Activated CD8-positive, alpha-beta memory T cell treated with anti-CD3 and anti-CD28 coated beads, Interleukin-2, amount 50 U/mL, for 1 hour (primary cell): ENCODE data around the gene PPP1R16B.

Experiments used
- DNase-seq: peaks from one replicate; pipeline ENCODE4 v3.0.0-alpha.2; 2020; ENCODE audit errors: extremely low read depth

PPP1R16B gene

GRCh38 chr20:38827770-38828281 lies 22.3 kb downstream of the PPP1R16B start:
- no peak for DNase-seq

DNA sequence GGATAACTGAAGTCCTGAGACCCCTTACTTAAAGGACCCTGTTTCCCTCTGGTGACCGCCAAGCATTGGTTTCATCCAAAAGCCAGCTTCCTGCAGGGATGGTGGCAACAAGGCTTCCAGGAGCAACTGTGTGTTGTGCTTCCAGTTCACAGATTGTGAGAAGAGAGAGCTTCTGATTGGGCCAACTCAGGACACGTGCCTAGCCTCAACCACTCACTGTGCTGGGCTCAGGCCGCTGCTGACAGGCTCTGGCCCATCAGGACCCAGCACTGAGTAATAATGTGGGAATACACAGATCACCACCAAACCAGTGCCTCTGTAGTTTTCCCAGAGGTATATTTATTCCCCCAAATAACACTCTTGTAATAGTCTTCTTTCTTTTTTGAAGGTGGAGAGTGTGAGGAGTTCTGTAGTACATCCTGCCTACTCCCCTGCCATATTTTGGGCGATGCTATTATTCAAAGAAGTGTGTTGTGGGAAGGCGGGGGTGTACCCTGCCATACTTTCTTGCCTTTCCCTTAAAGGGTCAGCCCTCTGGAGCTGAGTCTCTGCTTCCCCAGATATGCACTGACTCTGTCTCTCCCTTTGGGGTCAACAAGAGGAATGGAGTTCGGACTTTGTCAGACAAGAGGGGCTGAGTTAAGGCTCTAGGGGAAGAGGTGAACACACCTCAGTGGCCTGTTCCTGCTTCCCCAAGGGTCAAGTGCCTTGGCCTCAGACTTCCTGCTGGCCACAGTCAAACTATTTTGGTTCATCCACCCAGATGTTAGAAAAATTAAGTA lies 23.2 kb downstream of the PPP1R16B start:
- no peak for DNase-seq

DNA sequence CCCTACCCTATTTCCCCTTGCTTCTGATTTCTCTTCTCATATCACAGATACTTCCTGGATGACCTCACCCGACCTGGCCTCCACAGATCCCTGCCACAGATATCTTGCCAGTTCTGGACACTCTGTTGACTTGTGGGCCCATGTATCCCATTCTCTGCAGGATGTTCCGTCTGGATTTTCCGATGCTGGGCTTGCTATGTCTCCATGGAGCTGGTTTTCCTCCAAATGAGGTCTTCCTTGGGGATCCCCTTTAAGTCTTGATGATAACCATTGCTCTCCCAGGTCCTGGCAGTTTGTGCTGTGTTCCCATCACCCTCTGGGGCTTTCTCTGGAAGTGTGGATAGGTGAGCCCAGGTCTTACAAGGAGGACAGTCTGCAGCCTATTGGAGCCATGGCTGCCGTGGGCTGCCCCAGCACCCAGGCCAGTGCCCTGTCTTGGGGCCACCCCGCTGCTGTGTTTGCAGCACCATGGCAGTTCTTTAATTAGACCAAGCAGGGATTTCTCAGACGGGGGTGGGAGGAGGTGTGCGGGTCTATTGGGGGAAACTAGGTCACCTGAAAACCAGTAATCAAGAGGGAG lies 23.9 kb downstream of the PPP1R16B start:
- DNase-seq, result no peak

DNA sequence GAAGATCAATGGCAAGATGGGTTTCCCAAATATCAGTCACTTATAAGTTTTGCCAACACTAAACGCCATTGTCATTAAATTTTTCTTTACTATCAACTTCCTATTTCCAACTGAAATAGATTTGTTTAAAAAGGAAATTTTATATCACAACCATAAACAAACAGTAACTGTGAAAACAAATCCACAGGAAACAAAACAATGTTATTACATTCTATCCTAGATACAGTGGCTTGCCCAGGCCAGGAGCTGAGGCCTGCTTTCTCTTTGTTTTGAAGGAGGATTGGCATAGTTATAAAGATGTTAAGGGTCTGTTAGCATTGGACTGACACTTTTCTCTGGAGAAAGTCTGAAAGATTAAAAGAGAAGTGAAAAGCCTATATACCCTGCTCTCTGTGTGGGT lies 24.9 kb downstream of the PPP1R16B start:
- no peak for DNase-seq

DNA sequence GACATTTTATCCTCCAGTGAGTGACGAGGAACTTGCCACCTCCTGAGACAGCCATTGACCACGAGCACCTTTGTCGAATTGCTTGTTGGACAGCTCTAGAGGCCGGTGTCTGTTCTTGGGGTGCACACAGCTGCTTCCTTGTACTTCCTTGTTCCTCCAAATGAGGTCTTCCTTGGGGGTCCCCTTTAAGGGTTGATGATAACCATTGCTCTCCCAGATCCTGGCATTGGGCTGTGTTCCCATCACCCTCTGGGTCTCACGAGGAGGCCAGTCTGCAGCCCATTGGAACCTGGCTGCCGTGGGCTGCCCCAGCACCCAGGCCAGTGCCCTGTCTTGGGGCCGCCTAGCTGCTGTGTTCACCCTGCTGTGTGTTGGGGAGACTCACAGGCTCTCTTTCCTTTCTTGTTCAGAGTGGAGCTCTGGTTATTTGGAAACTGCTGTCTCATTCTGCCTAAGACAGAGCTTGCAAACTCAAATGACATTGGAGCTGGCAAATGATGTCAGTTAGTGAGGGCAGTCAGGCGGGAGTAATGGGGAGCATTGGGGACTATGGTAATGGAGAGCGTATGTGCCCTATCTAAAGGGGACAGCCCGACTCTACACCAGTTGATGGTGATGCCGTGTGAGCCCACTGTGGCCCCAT lies 25.7 kb downstream of the PPP1R16B start:
- no peak for DNase-seq

GRCh38 chr20:38831995-38832620 lies 26.6 kb downstream of the PPP1R16B start:
- no peak for DNase-seq

- no peak for DNase-seq
Observed at GRCh38 chr20:38833154-38833856, 27.8 kb downstream of the PPP1R16B start.

GRCh38 chr20:38833857-38834164 lies 28.3 kb downstream of the PPP1R16B start:
- no peak for DNase-seq

DNA sequence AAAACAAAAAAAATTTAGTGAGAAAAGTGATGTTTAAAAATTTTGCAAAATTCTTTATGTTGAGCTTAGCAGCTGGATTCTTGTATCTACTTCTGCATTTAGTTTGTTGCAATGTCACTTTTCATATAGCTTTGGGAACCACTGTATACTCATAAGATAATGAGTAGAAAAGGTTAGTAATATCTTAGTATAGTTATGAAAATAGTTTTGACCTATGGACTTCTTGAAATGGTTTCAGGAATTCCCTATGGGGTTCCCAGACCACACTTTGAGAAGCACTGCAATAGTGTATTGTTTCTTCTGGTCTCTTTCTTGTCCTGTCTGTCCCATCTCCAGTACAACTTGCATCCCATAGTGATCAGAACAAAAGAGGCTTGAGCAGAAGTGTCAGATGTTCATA lies 29.4 kb downstream of the PPP1R16B start:
- DNase-seq, result no peak

GRCh38 chr20:38835792-38836191 lies 30.3 kb downstream of the PPP1R16B start:
- DNase-seq, result no peak

- no peak for DNase-seq
Observed at GRCh38 chr20:38836991-38837390, 31.5 kb downstream of the PPP1R16B start.

GRCh38 chr20:38838326-38838725 lies 32.8 kb downstream of the PPP1R16B start:
- DNase-seq, result no peak

DNA sequence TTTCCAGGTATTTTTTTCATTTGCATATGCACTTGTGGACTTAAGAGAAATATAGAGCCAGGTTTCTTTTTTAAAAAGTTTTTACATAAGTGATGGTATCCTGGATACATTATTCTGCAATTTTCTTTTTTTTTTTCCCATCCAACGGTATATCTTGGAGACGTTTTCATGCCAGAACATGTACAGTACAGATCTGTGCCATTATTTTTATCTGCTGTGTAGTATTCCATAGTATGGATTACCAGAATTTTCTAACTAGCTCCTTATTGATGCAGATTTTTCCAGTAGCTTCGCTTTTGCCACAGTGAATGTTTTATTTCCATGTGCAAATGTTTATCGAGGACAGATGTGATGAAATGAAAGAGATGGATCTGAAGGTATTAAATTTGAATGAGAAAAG lies 34.1 kb downstream of the PPP1R16B start:
- no peak for DNase-seq

DNA sequence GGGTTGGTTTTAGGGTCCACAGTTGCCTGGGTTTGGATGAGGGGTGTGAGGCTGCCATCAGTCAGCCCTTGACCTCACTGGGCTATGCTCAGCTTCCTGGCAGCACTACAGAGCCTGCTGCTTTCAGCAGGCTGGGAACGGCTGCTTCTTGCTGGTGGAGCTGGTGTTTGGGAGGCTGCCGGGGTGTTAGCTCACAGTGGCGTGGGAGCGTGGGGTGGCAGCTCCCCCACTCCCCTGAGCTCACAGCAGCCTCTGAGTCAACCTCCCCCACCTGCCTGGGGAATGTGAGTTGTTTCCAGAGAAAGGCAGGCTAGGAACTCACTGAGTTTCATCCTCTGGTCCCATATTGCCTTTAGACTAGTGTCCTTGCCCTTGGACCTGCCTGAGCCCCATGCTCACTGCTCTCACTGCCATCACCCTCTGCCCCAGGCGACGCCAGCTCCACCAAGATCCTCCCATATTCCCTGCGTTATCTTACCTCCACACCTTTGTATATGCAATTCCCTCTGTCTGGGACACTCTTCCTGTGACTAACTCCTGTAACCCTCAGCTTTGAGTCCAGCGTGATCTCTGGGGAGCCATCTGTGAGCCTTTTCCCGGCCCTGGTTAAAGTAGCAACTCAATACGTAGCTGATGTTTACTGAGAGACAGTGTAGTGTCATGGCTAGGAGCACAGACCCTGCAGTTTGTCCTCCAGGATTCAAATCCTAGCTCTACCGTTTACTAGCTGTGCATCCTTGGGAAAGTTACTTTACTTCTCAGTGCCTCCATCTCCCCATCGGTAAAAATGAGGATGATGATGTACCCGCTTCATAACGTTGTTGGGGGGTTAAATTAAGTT lies 34.8 kb downstream of the PPP1R16B start:
- no peak for DNase-seq

DNA sequence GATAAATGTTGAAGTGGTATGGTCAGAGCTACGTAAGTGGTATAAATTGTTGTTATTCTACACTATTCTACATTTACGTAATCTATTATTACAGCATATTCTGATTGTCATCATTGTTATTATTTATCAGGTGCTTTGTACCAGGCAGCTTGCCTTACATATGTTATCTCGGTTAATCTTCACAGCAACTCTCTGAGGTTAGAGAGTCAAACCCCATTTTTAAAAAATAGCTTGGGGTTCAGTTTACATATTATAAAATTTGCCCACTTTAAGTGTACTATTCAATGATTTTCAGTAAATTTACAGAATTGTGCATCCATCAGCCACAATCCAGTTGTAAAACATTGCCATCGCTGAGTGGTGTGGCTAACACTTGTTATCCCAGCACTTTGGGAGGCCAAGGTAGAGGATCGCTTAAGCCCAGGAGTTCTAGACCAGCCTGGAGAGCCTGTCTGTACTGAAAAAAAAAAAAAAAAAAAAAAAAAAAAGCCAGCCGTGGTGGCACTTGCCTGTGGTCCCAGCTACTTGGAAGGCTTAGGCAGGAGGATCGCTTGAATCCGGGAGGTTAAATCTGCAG lies 35.5 kb downstream of the PPP1R16B start:
- DNase-seq, result no peak

DNA sequence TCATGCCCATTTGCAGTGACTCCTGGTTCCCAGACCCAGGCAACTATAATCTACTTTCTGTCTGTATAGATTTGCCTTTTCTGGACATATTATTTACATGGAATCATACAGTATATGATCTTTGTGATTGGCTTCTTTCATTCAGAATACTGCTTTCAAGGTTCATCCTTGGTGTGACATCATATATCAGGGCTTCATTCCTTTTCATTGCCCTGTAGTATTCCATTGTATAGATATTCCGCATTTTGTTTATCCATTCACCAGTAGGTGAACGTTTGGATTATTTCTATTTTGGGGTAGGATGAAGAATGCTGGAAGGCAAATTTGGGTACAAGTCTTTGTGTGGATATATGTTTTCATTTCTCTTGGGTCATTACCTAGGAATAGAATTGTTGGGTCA lies 36.1 kb downstream of the PPP1R16B start:
- DNase-seq, result no peak

- DNase-seq, result no peak
Observed at GRCh38 chr20:38842026-38842425, 36.5 kb downstream of the PPP1R16B start.

DNA sequence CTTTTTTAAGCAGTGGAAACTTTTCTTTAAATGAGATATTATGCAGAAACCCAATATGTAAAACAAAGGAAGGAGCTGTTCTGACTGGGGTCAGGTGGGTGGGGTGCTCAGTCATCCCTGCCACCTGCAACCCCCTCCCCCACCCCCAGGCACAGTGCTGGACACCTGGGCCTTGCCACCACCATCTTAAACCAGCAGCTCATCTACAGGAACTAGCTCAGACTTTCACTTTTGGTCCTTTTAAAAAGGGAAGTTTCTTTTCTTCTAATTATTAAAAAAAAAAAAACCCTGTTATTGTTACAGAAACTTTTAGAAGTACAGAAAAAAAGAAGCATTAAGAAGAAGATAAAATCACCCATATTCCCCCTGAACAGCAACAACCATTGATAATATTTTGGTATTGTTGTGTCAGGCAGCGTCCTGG lies 37.1 kb downstream of the PPP1R16B start:
- no peak for DNase-seq

- no peak for DNase-seq
Observed at GRCh38 chr20:38843346-38843745, 37.8 kb downstream of the PPP1R16B start.

DNA sequence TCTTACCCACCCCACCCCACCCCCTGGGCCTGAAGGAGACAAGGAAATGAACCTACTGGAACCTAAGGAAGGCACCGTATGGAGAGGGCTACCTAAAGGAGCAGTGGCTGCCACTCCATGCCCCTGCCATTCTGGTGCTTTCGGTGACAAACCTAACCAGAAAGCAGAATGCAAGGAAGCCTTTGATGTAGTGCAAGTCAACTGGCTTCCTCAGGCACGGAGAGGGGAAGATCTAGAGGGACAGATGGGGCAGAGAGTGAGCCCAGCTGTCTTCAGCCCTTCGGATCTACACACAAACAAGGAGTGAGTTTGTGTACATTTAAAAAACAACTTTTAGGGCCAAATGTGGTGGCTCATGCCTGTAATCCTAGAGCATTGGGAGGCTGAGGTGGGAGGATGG lies 39.5 kb downstream of the PPP1R16B start:
- no peak for DNase-seq

DNA sequence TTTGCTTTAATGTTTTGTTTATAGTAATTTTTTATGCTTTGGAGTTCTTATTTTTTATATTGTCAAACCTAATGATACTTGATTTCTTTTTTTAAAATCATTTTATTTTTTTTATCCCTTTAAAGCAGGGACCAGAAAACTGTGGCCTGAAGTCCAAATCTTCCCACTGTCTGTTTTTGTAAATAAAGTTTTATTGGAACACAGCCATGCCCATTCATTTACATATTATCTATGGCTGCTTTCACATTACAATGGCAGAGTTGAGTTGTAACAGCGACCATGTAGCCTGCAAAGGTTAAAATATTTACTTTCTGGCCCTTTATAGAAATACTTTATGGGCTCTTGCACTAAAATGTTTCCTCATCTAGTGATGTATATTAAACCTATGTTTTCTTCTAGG lies 42.3 kb downstream of the PPP1R16B start:
- DNase-seq, result no peak
